HCT116 (cell line): ENCODE measurements around the gene MED27.

Experiments used
- ATF3 ChIP-seq: IDR thresholded peaks from 2 replicates; pipeline ENCODE4 v1.6.1; 2012
- POLR2A ChIP-seq: IDR thresholded peaks from 2 replicates; pipeline ENCODE4 v1.7.0; 2011; ENCODE audit warnings: borderline replicate concordance; ENCODE audit not compliant: insufficient read depth, insufficient read length; ENCODE audit errors: extremely low read depth
- TF ChIP-seq, protein P1 (sequence below), 3 experiments: fragments of 200-600 bp in 1 of 3; sonication (generic) in 1 of 3; IDR thresholded peaks in 2 of 3; conservative IDR thresholded peaks in 1 of 3; 2 replicates each; pipeline ENCODE4 v1.5.1; 2012 to 2017; ENCODE audit warnings: low read depth in 2 of 3, low read length in 2 of 3, antibody characterized with exemption in 1 of 3, borderline replicate concordance in 1 of 3, control low read depth in 1 of 3, mild to moderate bottlenecking in 1 of 3, mixed read lengths in 1 of 3, mixed run types in 1 of 3, moderate library complexity in 1 of 3; ENCODE audit not compliant: insufficient read depth in 1 of 3

- TF ChIP-seq ATF3 (no peak), POLR2A (no peak)
- TF ChIP-seq, protein P1, sequence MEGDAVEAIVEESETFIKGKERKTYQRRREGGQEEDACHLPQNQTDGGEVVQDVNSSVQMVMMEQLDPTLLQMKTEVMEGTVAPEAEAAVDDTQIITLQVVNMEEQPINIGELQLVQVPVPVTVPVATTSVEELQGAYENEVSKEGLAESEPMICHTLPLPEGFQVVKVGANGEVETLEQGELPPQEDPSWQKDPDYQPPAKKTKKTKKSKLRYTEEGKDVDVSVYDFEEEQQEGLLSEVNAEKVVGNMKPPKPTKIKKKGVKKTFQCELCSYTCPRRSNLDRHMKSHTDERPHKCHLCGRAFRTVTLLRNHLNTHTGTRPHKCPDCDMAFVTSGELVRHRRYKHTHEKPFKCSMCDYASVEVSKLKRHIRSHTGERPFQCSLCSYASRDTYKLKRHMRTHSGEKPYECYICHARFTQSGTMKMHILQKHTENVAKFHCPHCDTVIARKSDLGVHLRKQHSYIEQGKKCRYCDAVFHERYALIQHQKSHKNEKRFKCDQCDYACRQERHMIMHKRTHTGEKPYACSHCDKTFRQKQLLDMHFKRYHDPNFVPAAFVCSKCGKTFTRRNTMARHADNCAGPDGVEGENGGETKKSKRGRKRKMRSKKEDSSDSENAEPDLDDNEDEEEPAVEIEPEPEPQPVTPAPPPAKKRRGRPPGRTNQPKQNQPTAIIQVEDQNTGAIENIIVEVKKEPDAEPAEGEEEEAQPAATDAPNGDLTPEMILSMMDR (IDR thresholded peaks at IDR 0.05 in 2 of 3, conservative IDR thresholded peaks at IDR 0.05 in 1 of 3; ENCODE audit: borderline replicate concordance in 1 of 3, insufficient read depth in 1 of 3, low read depth in 2 of 3, low read length in 2 of 3): no peak
Observed at GRCh38 chr9:131824953-131825495, 254.6 kb downstream of the MED27 start.
